Suppressor macrophage treated with lipopolysaccharide for 4 hours (primary cell): ENCODE data around the gene GABBR1.

ENCODE experiments used
- DNase-seq: peaks from one replicate; pipeline ENCODE4 v3.0.0-alpha.2; 2020

GABBR1 gene

GRCh38 chr6:29652198-29652584 lies 19.2 kb upstream of the GABBR1 start:
- no peak for DNase-seq

GRCh38 chr6:29651413-29652197 lies 18.6 kb upstream of the GABBR1 start:
- peak; percentile 45 for DNase-seq

GRCh38 chr6:29649701-29650673 lies 17.0 kb upstream of the GABBR1 start:
- peak; percentile 99 for DNase-seq

GRCh38 chr6:29647927-29648642 lies 15.1 kb upstream of the GABBR1 start:
- peak; percentile 60 for DNase-seq

GRCh38 chr6:29641430-29642148 lies 8.6 kb upstream of the GABBR1 start:
- DNase-seq, result peak; percentile 27

- no peak for DNase-seq
Observed at GRCh38 chr6:29637247-29637646, 4.3 kb upstream of the GABBR1 start.

- DNase-seq, result no peak
Observed at GRCh38 chr6:29633534-29633905, 537 bp upstream of the GABBR1 start.

GRCh38 chr6:29631860-29632731 lies 887 bp downstream of the GABBR1 start:
- no peak for DNase-seq

- DNase-seq, result no peak
Observed at GRCh38 chr6:29631209-29631810, 1.7 kb downstream of the GABBR1 start.

- DNase-seq, result no peak
Observed at GRCh38 chr6:29630315-29630714, 2.7 kb downstream of the GABBR1 start.

GRCh38 chr6:29629571-29629970 lies 3.4 kb downstream of the GABBR1 start:
- DNase-seq, result no peak

- peak; percentile 53 for DNase-seq
Observed at GRCh38 chr6:29628419-29629281, 4.3 kb downstream of the GABBR1 start.

- peak; percentile 42 for DNase-seq
Observed at GRCh38 chr6:29627755-29628418, 5.1 kb downstream of the GABBR1 start.

- no peak for DNase-seq
Observed at GRCh38 chr6:29626948-29627754, 5.8 kb downstream of the GABBR1 start.

- no peak for DNase-seq
Observed at GRCh38 chr6:29625337-29625930, 7.5 kb downstream of the GABBR1 start.

- no peak for DNase-seq
Observed at GRCh38 chr6:29624520-29624961, 8.4 kb downstream of the GABBR1 start.

- DNase-seq, result no peak
Observed at GRCh38 chr6:29620630-29621029, 12.4 kb downstream of the GABBR1 start.

- DNase-seq, result peak; percentile 30
Observed at GRCh38 chr6:29619578-29620160, 13.3 kb downstream of the GABBR1 start.
